Nephron (organoid): ENCODE results near the gene ETNK1.

Experiments
- H3K27ac Mint-ChIP-seq, 3 experiments: 2 replicates each; pipeline ENCODE4 v1.8.0; 2020; ENCODE audit warnings: mixed read lengths in 3 of 3, mild to moderate bottlenecking in 2 of 3, moderate library complexity in 1 of 3
- H3K27me3 Mint-ChIP-seq: 2 replicates; pipeline ENCODE4 v1.8.0; 2021; ENCODE audit warnings: low read depth, mild to moderate bottlenecking, moderate library complexity, mixed read lengths
- H3K36me3 Mint-ChIP-seq: 2 replicates; pipeline ENCODE4 v1.8.0; 2020; ENCODE audit warnings: low read depth, mixed read lengths
- H3K4me1 Mint-ChIP-seq: 2 replicates; pipeline ENCODE4 v1.8.0; 2020; ENCODE audit warnings: mixed read lengths
- H3K4me3 Mint-ChIP-seq, 3 experiments: 2 replicates each; pipeline ENCODE4 v1.8.0; 2020; ENCODE audit warnings: mild to moderate bottlenecking in 3 of 3, mixed read lengths in 3 of 3, moderate library complexity in 2 of 3
- H3K9me3 Mint-ChIP-seq: 2 replicates; pipeline ENCODE4 v1.8.0; 2020; ENCODE audit warnings: mixed read lengths
- TF ChIP-seq, protein P1 (sequence below), 3 experiments: fragments of 200-600 bp; sonication (generic); IDR thresholded peaks; one replicate each; pipeline ENCODE4 v1.5.0; 2021; ENCODE audit warnings: antibody characterized with exemption in 3 of 3; ENCODE audit not compliant: unreplicated experiment in 3 of 3

Gene ETNK1

GRCh38 chr12:22738945-22739344, 114.0 kb downstream of the ETNK1 start:
- no peaks in the 10 kb centered on the region for H3K27me3 Mint-ChIP-seq
- H3K9me3 Mint-ChIP-seq = peaks cover 2% of the 10 kb centered on the region
- H3K4me3 Mint-ChIP-seq = no peak overlapping the region
- H3K36me3 Mint-ChIP-seq = no peaks in the 10 kb centered on the region
- TF ChIP-seq, protein P1, sequence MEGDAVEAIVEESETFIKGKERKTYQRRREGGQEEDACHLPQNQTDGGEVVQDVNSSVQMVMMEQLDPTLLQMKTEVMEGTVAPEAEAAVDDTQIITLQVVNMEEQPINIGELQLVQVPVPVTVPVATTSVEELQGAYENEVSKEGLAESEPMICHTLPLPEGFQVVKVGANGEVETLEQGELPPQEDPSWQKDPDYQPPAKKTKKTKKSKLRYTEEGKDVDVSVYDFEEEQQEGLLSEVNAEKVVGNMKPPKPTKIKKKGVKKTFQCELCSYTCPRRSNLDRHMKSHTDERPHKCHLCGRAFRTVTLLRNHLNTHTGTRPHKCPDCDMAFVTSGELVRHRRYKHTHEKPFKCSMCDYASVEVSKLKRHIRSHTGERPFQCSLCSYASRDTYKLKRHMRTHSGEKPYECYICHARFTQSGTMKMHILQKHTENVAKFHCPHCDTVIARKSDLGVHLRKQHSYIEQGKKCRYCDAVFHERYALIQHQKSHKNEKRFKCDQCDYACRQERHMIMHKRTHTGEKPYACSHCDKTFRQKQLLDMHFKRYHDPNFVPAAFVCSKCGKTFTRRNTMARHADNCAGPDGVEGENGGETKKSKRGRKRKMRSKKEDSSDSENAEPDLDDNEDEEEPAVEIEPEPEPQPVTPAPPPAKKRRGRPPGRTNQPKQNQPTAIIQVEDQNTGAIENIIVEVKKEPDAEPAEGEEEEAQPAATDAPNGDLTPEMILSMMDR (IDR thresholded peaks at IDR 0.05; ENCODE audit: unreplicated experiment in 3 of 3) = no peak
- no peak overlapping the region for H3K27ac Mint-ChIP-seq
- H3K4me1 Mint-ChIP-seq = peaks cover 2% of the 10 kb centered on the region
